Measurements from ENCODE around the gene PHRF1. TPM values are rescaled to one million over a fixed set of nuclear protein-coding genes. Genes with fewer than 3 reads are reported as not detected.

Gene PHRF1
- total RNA-seq, 6 donors from 2014 or later: 25.7 to 93.2 (median 37.9) TPM

GRCh38 chr11:613369-613968, 37.2 kb downstream of the PHRF1 start:
- peak overlapping the region; percentile 96 to 98 (median 96) for H3K27ac ChIP-seq
- peak; percentile 1 to 8 for ATAC-seq (ENCODE audit: low FRiP score in 2 of 2)
- peaks cover 25 to 39% (median 31%) of the 10 kb centered on the region in 4 donors for H3K4me1 ChIP-seq
- peak overlapping the region in 3 of 4 donors; percentile 4 to 94 (median 62) for H3K4me3 ChIP-seq
- WGBS, 2 donors: 27 to 71% methylated on average over 3 to 27 of the region's 36 CpGs
- H3K9me3 ChIP-seq: no peaks in the 10 kb centered on the region
- peak; percentile 88 to 90 for DNase-seq
- H3K27me3 ChIP-seq: no peaks in the 10 kb centered on the region
- H3K36me3 ChIP-seq: peaks cover 23 to 67% (median 59%) of the 10 kb centered on the region in 4 donors
- TF ChIP-seq CTCF (IDR thresholded peaks at IDR 0.05): no peak
- TF ChIP-seq EP300 (IDR thresholded peaks at IDR 0.05): no peak
- no peak for TF ChIP-seq POLR2AphosphoS5 (IDR thresholded peaks at IDR 0.05)
- TF ChIP-seq POLR2A (IDR thresholded peaks at IDR 0.05): no peak

- no peak for ATAC-seq (ENCODE audit: low FRiP score in 2 of 2)
- TF ChIP-seq CTCF (IDR thresholded peaks at IDR 0.05) (no peak), POLR2AphosphoS5 (IDR thresholded peaks at IDR 0.05) (no peak), EP300 (IDR thresholded peaks at IDR 0.05) (no peak), POLR2A (IDR thresholded peaks at IDR 0.05) (no peak)
- DNase-seq: peak in 1 of 2 donors; percentile 86
- H3K36me3 ChIP-seq: peaks cover 23 to 61% (median 53%) of the 10 kb centered on the region in 4 donors
- peaks cover 25 to 39% (median 31%) of the 10 kb centered on the region in 4 donors for H3K4me1 ChIP-seq
- H3K4me3 ChIP-seq: peak overlapping the region in 3 of 4 donors; percentile 62 to 94 (median 68)
- 72 to 85% methylated on average over 12 to 14 of the region's 14 CpGs for WGBS, 2 donors
- H3K27ac ChIP-seq: peak overlapping the region; percentile 96 to 98 (median 96)
- no peaks in the 10 kb centered on the region for H3K27me3 ChIP-seq
- H3K9me3 ChIP-seq: no peaks in the 10 kb centered on the region
These were observed 37.9 kb downstream of the PHRF1 start for GRCh38 chr11:614021-614622.

GRCh38 chr11:614623-615503, 38.6 kb downstream of the PHRF1 start:
- no peak for TF ChIP-seq POLR2AphosphoS5 (IDR thresholded peaks at IDR 0.05)
- TF ChIP-seq CTCF (IDR thresholded peaks at IDR 0.05): no peak
- no peak for TF ChIP-seq POLR2A (IDR thresholded peaks at IDR 0.05)
- TF ChIP-seq EP300 (IDR thresholded peaks at IDR 0.05): no peak
- peaks cover 23 to 53% (median 46%) of the 10 kb centered on the region in 4 donors for H3K36me3 ChIP-seq
- ATAC-seq (ENCODE audit: low FRiP score in 2 of 2): no peak
- H3K27ac ChIP-seq: peak overlapping the region; percentile 96 to 98 (median 96)
- peak; percentile 47 to 89 for DNase-seq
- no peaks in the 10 kb centered on the region for H3K9me3 ChIP-seq
- H3K4me1 ChIP-seq: peaks cover 25 to 39% (median 31%) of the 10 kb centered on the region in 4 donors
- H3K27me3 ChIP-seq: no peaks in the 10 kb centered on the region
- peak overlapping the region; percentile 48 to 94 (median 65) for H3K4me3 ChIP-seq
- 47 to 55% methylated on average over 16 to 54 of the region's 68 CpGs for WGBS, 2 donors

GRCh38 chr11:615504-616319, 39.4 kb downstream of the PHRF1 start, which contains the start of gene IRF7:
TSS of gene IRF7 (minus strand) at chr11:615950. CDS start at chr11:615364, 586 bp downstream.
- Histone ChIP-seq H3K4me3 (peak within 1 kb of the TSS; percentile 48 to 94 (median 65)), H3K27ac (peak within 1 kb of the TSS; percentile 96 to 98 (median 96)), H3K36me3 (peaks cover 16 to 45% (median 38%) of the 10 kb centered on the region in 4 donors), H3K4me1 (peaks cover 25 to 39% (median 32%) of the 10 kb centered on the region in 4 donors), H3K27me3 (no peaks in the 10 kb centered on the region), H3K9me3 (no peaks in the 10 kb centered on the region)
- ATAC-seq (ENCODE audit: low FRiP score in 2 of 2): peak; percentile 93 to 94
- WGBS, 2 donors: 0 to 5% methylated on average over 4 to 59 of the region's 66 CpGs
- DNase-seq: peak; percentile 98 to 99
- TF ChIP-seq POLR2A (IDR thresholded peaks at IDR 0.05): peak; percentile 54 to 96 (median 78)
- peak; percentile 82 to 92 for TF ChIP-seq POLR2AphosphoS5 (IDR thresholded peaks at IDR 0.05)
- TF ChIP-seq CTCF (IDR thresholded peaks at IDR 0.05): peak in 1 of 6 experiments; percentile 8
- peak in 1 of 4 donors; percentile 13 for TF ChIP-seq EP300 (IDR thresholded peaks at IDR 0.05)

Measured in upper lobe of left lung (tissue), 6 donors.